ENCODE results near the gene NHSL1.

Gene NHSL1

DNA sequence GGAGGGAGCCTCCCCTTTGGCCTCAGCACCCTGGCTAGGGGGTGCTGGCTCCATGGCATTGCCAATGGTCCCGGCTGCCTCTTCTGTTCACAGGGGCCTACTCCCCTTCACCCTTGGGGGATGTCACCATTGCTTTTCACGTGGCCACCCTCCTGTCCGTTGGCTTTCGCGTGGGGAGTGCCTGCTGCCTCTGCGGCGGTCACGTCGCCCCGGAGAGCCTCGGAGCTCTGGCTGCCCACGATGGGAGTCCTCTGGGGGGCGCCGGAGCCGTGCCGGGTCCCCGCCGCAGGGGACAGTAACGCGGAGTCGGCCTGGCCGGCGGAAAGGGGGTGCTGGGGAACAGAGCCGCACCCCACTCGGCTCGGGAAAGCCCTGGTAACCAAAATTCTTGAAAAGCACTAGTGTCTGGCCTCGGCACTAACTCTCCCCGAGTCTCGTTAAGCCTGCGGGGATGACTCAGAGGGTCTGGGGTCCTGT lies 95.9 kb downstream of the NHSL1 start:
- Histone ChIP-seq H4K20me1 (ENCODE audit: control insufficient read depth, insufficient read depth, low read depth, low read length) (no peaks in the 10 kb centered on the region), H3K27ac (ENCODE audit: low read depth, low read length) (no peak overlapping the region), H3K4me1 (ENCODE audit: control insufficient read depth, low read length) (peaks cover 16% of the 10 kb centered on the region), H3K4me3 (ENCODE audit: low read length) (peak overlapping the region; percentile 98), H3K4me2 (ENCODE audit: low read length) (peak overlapping the region; percentile 100), H3K79me2 (ENCODE audit: control insufficient read depth, low read length) (no peaks in the 10 kb centered on the region), H3K36me3 (ENCODE audit: control insufficient read depth, low read length) (peaks cover 29% of the 10 kb centered on the region), H3F3A (ENCODE audit: control insufficient read depth, insufficient read depth) (peaks cover 3% of the 10 kb centered on the region), H3K9me2 (replicated peaks; ENCODE audit: control insufficient read depth, low read length) (no peaks in the 10 kb centered on the region), H3K27me3 (ENCODE audit: control insufficient read depth, low read length) (0 out of 2 replicates have a peak, but pooled peaks cover 3% of the 10 kb centered on the region), H3K9me3 (ENCODE audit: control insufficient read depth, insufficient read depth, low read length) (no peaks in the 10 kb centered on the region)
- TF ChIP-seq, protein P1, sequence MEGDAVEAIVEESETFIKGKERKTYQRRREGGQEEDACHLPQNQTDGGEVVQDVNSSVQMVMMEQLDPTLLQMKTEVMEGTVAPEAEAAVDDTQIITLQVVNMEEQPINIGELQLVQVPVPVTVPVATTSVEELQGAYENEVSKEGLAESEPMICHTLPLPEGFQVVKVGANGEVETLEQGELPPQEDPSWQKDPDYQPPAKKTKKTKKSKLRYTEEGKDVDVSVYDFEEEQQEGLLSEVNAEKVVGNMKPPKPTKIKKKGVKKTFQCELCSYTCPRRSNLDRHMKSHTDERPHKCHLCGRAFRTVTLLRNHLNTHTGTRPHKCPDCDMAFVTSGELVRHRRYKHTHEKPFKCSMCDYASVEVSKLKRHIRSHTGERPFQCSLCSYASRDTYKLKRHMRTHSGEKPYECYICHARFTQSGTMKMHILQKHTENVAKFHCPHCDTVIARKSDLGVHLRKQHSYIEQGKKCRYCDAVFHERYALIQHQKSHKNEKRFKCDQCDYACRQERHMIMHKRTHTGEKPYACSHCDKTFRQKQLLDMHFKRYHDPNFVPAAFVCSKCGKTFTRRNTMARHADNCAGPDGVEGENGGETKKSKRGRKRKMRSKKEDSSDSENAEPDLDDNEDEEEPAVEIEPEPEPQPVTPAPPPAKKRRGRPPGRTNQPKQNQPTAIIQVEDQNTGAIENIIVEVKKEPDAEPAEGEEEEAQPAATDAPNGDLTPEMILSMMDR (IDR thresholded peaks at IDR 0.05; ENCODE audit: low read depth, low read length, poor library complexity, severe bottlenecking): peak; percentile 52
- no peak for TF ChIP-seq EZH2phosphoT487 (IDR thresholded peaks at IDR 0.05; ENCODE audit: borderline replicate concordance, low read length)

DNA sequence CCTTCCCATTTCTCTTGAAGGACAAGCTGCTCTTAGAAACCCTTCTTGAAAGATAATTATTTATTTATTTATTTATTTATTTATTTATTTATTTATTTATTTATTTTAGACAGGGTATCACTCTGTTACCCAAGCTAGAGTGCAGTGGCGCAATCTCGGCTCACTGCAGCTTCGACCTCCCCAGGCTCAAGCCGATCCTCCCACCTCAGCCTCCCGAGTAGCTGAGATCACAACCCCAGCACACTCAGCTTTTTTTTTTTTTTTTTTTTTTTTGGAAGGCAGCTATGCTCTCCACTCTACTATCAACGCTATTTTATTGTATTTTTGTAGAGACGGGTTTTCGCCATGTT lies 96.5 kb downstream of the NHSL1 start:
- H3K36me3 ChIP-seq (ENCODE audit: control insufficient read depth, low read length): peaks cover 23% of the 10 kb centered on the region
- H3K4me2 ChIP-seq (ENCODE audit: low read length): peak overlapping the region; percentile 100
- H3K79me2 ChIP-seq (ENCODE audit: control insufficient read depth, low read length): no peaks in the 10 kb centered on the region
- peaks cover 3% of the 10 kb centered on the region for H3F3A ChIP-seq (ENCODE audit: control insufficient read depth, insufficient read depth)
- peak overlapping the region; percentile 98 for H3K4me3 ChIP-seq (ENCODE audit: low read length)
- no peak overlapping the region for H3K27ac ChIP-seq (ENCODE audit: low read depth, low read length)
- peaks cover 16% of the 10 kb centered on the region for H3K4me1 ChIP-seq (ENCODE audit: control insufficient read depth, low read length)
- H3K27me3 ChIP-seq (ENCODE audit: control insufficient read depth, low read length): 0 out of 2 replicates have a peak, but pooled peaks cover 3% of the 10 kb centered on the region
- H3K9me3 ChIP-seq (ENCODE audit: control insufficient read depth, insufficient read depth, low read length): no peaks in the 10 kb centered on the region
- no peak for TF ChIP-seq EZH2phosphoT487 (IDR thresholded peaks at IDR 0.05; ENCODE audit: borderline replicate concordance, low read length)
- TF ChIP-seq, protein P1 (IDR thresholded peaks at IDR 0.05; ENCODE audit: low read depth, low read length, poor library complexity, severe bottlenecking): no peak
- no peaks in the 10 kb centered on the region for H3K9me2 ChIP-seq (replicated peaks; ENCODE audit: control insufficient read depth, low read length)
- H4K20me1 ChIP-seq (ENCODE audit: control insufficient read depth, insufficient read depth, low read depth, low read length): no peaks in the 10 kb centered on the region

DNA sequence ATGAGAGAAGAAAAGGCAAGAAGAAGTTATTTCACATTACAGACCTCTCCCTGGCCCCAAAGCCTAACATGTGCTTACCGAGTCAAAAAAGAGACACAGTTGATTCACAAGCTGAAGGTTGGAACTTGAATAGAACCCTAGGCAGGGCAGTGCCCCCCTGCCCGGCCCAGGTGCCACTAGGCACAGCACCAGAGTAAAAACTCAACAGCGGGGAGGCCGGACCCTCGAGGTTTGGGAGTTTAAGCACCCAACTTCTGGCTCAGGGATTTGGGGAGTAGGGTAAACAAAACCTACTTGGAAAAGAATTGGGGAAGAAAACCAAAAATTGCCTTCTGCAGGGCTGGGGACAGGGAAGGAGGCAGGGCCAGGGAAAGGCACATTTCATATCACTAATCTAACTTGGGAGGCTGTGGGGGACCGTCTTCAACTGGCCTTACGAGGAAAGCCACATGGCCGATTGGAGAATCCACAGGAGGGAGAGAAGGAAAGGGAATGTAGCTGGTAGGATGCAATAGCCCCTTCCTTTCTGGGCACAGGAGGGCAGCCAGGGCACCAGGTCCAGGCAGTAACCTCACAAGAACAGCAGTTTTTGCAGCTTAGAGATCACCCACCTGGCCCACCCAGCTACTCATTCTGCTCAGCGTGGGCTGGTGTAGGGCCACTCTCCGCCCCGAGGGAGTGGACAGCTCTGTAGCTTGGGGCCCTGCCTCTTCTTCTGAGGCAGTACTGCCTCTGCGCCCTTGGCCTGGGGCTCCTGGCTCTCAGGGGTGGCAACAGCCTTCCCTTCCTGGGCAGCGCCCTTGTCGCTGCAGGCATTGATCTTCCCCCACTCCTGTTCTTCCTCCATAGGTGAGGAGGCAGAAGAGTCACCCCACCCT lies 97.1 kb downstream of the NHSL1 start:
- H3K9me2 ChIP-seq (replicated peaks; ENCODE audit: control insufficient read depth, low read length): no peaks in the 10 kb centered on the region
- 0 out of 2 replicates have a peak, but pooled peaks cover 3% of the 10 kb centered on the region for H3K27me3 ChIP-seq (ENCODE audit: control insufficient read depth, low read length)
- H3K36me3 ChIP-seq (ENCODE audit: control insufficient read depth, low read length): peaks cover 17% of the 10 kb centered on the region
- no peak overlapping the region for H3K4me3 ChIP-seq (ENCODE audit: low read length)
- TF ChIP-seq, protein P1 (IDR thresholded peaks at IDR 0.05; ENCODE audit: low read depth, low read length, poor library complexity, severe bottlenecking): no peak
- no peak for TF ChIP-seq EZH2phosphoT487 (IDR thresholded peaks at IDR 0.05; ENCODE audit: borderline replicate concordance, low read length)
- no peaks in the 10 kb centered on the region for H3K79me2 ChIP-seq (ENCODE audit: control insufficient read depth, low read length)
- no peaks in the 10 kb centered on the region for H3K9me3 ChIP-seq (ENCODE audit: control insufficient read depth, insufficient read depth, low read length)
- H3K4me1 ChIP-seq (ENCODE audit: control insufficient read depth, low read length): peaks cover 16% of the 10 kb centered on the region
- no peaks in the 10 kb centered on the region for H4K20me1 ChIP-seq (ENCODE audit: control insufficient read depth, insufficient read depth, low read depth, low read length)
- no peak overlapping the region for H3K27ac ChIP-seq (ENCODE audit: low read depth, low read length)
- no peak overlapping the region for H3K4me2 ChIP-seq (ENCODE audit: low read length)
- H3F3A ChIP-seq (ENCODE audit: control insufficient read depth, insufficient read depth): peaks cover 3% of the 10 kb centered on the region
